ENCODE measurements around the gene LMO2.
A peak's percentile ranks its signal among the peaks of the same experiment; 100 is the strongest.

Gene LMO2

DNA sequence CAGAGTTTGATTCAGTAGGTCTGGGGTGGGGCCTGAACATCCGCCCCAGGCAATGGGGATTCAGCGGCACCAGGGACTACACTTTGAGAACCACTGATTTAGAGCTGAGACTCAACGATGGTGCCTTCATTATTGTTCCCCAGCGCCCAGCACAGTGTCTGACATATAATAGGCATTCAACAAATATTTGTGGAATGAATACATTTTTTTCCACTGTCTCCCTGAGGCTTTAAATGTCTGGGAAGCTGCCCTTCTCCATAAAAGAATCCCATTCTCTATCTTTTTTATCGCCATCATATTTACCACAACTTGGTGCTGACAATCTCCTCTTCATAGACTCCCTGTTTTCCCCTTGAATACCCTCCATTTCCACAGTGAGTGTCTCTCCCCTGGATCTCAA lies 23.6 kb upstream of the LMO2 start:
- DNase-seq (ENCODE audit: low read depth, low spot score), result no peak

DNA sequence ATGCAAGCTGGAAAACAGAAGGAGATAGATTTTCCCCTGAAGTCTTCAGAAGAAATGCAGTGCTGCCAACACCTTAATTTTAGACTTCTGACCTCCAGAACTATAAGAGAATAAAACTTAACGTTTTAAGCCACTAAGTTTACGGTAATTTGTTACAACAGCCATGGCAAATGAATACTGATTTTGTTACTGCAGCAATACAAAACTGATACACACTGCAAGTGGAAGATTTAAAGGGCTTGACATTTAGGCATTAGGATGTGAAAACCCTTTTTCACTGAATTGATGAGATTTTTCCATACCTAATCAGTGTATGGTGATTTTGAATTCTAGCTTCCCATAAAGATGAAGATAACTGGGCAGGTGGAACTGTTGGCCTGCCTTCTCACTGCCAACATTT lies 22.1 kb upstream of the LMO2 start:
- no peak for DNase-seq (ENCODE audit: low read depth, low spot score)

DNA sequence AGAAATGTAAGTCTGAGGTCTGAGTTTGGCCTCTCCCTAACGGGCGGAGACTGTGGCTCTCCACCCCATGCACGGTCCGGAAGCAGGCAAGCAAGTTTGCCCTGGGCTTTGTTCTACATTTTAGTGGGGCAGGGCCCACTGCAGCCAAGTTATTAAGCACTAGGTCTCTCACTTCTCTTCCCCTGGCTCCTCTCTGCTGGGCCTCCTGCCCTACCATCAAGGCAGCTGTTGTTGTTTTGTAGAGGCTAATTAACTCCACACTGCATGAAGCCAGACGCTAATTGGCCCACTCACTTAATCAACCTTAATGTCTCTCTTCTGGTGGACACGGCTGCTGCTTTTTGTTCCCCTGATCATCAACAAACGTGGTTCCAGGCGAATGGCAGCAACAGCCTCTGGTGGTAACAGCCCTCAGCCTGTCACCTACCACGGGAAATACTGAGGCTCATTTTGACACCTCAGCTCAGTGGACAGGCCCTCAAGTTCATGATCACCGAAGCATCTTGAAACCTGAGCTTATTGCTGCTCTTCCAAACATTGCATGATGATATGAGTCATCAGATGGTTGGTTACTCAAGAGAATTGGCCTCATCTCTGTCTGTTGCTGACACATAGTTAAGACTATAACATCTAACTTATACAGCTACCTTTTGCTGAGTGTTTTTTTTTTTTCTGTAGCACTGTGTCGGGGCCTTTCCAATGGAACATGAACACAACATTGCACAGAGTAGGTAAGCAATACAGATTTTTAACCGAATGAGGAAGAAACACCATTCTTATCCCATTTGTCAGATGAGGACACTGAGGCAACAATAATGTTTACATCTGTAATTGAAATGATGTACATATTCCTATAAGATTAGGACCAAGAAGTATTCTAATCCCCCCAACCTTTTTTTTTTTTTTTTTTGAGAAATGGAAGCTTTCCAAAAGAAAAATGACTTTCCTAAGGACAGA lies 20.8 kb upstream of the LMO2 start:
- peak; percentile 58 for DNase-seq (ENCODE audit: low read depth, low spot score)

DNA sequence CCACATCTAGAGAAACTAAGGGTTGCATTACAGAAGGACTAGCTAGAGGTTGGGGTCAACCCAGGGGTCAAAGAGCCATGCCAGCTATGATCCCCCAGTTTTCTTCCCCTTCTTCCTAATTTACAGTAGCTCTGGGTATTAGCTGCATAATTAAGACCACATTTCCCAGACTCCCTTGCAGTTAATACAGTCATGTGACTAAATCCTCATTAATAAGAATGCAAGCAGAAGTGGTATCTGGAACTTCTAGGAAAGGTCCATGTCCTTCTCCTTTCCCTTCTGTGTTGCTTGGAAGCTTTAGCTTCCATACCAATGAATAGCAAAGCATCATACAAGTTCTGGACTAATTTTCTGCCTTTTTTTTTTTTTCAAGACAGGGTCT lies 19.1 kb upstream of the LMO2 start:
- DNase-seq (ENCODE audit: low read depth, low spot score), result no peak

DNA sequence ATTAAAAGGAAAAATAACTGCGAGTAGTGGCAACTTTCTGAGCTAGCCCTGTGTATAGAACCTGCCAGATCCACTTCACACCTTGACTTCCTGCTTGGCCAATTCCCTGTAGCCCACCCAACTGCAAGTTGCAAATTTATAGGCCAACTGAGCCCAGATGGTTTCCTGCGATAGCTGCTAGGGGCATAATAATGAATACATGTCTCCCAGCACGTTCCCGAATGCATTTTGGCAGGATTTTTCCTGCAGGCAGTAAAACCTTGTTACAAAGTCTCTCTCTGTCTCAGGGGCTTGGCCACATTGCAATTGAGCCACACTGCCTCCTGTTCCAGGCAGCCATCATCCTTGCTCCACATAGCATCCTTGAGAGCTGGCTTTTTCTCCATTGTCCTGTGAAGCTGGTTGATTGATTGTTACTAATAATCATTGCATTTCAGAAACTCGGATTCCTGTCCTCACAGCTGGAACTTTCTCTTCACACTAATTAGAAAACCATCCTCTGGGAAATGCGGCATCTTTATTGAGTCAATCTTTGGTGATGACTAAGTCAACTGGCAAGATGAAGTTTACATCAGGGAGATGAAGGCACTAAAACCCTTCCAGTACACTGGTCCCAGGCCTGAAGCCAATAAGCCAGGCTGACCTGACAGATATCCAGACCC lies 18.6 kb upstream of the LMO2 start:
- no peak for DNase-seq (ENCODE audit: low read depth, low spot score)

DNA sequence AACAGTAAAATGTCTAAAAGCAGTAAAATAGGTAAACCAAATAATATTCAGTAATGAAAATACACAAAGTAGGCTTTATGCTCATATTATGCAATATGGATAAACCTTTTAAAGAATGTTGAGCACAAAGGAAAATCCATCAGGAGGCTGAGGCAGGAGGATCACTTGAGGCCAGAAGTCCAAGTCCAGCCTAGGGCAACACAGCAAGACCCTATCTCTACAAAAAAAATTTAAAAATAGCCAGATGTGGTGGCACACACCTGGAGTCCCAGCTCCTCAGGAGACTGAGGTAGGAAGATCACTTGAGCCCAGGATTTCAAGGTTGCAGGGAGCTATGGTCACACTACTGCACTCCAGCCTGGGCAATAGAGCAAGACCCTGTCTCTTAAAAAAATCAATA lies 17.7 kb upstream of the LMO2 start:
- DNase-seq (ENCODE audit: low read depth, low spot score), result no peak

DNA sequence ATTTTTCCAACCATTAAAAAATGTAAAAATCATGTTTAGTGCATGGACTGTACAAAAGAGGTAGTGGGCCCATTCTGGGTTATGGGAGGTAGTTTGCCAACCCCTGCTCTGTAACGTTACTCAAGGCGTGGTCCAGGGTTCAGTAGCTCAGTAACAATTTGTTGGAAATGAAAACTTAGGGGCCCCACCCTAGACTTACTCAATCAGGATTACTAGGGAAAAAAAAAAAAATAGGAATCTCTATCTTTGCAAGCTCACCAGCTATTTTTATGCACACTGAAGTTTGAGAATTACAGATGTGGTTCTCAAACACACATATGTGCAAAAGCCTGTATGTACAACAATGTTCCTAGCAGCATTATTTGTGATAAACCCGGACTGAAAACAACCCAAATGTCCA lies 17.3 kb upstream of the LMO2 start:
- no peak for DNase-seq (ENCODE audit: low read depth, low spot score)

DNA sequence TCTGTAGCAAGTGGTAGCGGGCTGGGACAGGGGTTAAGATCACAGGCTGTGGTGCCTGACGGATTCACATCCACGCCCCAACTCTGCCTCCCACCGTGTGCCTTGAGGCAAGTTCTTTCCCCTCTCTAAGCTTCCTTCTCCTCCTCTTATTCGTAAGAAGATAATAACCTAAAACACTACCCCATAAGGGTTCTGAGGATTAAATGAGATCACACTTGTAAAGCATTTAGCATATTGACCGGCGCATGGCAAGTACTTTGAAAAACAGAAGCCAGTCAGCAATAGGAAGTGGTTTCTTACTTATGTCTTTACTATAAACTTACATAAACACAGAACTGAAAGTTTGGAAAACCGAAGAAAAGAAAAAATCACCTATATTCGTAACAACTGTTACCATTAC lies 15.5 kb upstream of the LMO2 start:
- DNase-seq (ENCODE audit: low read depth, low spot score), result peak; percentile 23

DNA sequence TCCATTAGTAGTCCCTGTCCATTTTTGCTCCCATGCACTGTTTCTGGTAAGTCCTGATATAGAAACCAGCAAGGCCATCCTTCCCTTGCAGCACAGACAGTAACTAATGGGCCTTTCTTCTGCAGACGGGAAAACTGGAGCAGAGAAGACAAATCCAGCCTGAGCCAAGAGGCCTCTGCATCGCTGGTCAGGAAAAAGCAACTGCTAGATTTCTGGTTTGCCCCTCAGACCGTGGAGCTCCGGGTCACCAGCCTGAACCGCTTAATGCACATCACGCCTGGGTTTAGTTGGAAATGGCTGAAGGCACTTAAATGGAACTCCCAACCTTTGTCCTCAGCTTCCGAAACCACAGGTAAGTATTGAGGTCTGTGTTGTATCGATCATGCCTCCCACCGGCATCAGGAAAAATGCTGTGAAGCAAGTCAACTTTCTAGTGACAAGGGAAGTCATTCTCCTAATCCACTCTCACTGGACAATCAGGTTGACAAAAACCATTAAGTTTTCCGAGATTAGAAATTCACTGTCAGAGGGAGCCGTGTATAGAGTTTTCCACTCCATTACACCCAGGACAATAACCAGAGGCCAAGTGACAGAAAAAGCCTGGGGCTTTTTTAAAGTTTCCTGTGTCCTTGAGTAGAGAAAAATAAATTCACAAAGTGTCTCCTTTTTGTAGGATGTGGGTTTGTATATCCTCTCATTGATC lies 14.8 kb upstream of the LMO2 start:
- DNase-seq (ENCODE audit: low read depth, low spot score), result no peak

DNA sequence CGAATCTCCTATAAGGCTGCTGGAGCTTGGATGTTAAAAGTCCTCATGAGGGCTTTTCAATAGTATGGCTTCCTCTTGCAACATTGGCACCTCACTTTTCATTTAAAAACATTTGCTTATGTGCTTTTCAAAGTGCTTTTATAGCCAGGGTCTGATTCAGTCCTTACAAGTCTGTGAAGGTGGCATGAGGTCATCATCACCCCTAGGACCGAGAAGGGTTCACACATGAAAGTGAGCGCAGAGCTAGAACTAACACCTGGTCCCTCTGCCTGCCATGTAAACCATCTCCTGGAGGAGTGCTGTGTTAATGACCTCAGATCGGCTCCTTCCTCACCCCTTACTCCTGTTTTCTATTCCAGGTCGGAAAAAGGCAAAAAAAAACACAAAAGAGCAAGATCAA lies 12.2 kb upstream of the LMO2 start:
- DNase-seq (ENCODE audit: low read depth, low spot score), result no peak

DNA sequence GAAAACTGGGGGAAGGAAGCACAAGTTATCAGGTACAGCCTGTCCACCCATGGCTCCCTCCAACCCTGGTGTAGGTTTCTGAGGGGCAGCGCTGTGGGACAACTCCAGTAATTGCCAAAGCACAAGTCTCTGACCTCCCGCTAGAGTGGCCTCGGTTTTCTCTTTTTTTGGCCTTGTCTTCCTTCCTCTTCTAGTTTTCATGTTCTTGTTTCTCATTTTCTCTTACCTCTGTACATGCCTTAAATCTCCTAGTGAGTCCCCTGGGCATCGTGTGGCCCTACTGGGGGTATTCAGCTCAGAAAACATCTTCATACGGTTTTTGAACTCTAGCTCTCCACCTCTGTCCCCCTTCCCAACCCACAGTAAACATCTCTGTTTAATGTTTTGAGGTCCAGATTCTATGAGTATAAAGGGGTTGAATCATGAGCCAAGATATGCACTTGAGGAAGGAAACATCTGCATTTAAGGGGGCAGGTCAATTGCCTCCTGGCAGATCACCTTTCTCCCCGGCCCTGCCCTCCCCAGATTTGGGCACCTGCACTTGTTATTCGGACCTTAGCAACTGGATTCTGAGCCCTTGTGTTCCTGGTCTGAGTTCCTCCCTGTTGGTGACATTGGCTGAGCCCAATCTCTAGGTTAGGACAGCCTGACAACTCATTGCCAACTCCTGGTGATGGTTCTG lies 8.4 kb upstream of the LMO2 start:
- DNase-seq (ENCODE audit: low read depth, low spot score), result no peak

DNA sequence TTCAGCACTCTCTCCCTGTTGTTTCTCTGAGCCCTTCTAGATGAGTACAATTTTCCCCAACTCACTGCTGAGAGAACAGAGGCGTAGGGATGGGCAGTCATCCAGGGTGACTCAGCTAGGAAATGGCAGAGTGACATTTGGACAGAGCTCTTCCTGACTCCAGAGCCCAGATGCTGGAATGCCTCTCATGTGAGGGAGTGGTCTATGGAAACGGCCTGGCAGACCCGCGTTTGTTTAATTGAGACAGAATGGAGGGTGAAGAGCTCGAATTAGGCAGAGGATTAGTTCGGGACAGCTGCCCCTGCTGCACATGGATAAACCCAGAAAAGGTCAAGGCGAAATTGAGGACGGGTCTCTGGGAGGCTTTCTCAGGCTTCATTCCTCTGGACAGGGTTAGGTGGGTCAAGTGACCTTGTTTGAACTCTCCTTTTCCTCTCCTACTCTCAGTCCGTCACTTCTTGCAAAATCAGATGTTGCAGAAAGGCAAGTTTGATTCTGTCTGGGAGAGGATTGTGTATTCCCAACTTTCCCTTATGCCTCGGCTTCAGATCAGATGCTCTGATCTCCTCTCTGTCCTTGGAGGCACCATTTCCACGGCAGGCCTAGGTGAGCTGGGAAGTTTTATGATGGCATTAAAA lies 7.6 kb upstream of the LMO2 start:
- DNase-seq (ENCODE audit: low read depth, low spot score), result peak; percentile 58

DNA sequence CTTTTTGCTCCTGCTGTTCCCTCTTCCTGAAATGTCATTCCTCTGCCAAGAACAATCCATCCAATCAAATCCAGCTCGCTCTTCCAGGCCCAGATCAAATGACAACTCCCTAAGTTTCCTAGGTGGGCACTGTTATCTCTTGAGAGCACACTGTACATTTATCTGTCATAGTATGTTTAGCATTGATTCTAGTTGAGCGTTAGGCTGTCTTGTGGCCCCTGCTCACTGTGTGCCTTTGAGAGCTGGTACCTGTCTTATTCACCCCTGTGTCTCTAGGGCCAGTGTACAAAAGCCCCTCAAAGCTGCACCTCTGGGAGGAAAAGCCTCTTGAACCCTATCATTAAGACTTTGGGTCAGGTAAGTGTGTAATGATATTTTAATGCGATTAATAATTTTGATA lies 7.1 kb upstream of the LMO2 start:
- no peak for DNase-seq (ENCODE audit: low read depth, low spot score)

DNA sequence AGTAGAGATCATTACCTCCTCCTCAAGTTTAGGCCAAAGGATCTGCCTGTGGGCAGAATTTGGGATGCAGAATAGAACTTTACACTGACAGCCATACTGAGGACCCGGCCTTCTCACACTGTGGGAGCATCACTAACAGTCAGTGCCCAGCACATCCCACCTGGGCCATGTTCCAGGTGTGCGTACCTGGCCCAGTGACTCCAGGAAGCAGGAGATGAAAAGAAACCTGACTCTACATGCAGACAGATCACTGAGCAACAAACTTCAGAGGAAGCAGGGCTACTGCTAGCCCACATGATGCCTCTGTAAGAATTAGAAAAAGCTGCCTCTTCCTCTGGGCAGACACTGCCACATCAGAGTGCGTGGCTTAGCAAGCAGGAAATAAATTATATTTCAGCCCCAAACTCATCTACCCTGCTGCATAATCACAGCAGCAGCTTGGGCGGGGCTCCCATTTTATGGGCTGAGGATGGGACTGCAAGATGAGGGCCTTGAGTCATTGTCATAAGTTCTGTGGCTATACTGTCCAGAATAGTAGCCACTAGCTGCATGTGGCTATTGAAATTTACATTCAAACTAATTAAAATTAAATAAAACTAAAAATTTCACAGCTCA lies 6.0 kb upstream of the LMO2 start:
- no peak for DNase-seq (ENCODE audit: low read depth, low spot score)

DNA sequence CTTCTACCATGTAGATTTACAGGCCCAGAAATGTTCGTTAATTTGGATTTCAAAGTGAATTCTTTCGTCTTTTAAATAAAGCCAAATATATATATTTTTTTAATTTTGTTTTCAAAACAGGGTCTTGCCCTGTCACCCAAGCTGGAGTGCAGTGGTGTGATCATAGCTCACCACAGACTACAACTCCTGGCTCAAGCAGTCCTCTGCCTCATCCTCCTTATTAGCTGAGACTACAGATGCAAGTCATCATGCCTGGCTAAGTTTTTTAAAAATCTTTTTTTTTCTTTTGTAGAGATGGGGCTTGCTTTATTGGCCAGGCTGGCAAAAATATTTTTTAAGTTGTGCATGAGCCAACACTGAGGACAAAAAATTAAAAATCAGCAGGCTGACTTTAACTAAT lies 5.0 kb upstream of the LMO2 start:
- DNase-seq (ENCODE audit: low read depth, low spot score), result no peak

DNA sequence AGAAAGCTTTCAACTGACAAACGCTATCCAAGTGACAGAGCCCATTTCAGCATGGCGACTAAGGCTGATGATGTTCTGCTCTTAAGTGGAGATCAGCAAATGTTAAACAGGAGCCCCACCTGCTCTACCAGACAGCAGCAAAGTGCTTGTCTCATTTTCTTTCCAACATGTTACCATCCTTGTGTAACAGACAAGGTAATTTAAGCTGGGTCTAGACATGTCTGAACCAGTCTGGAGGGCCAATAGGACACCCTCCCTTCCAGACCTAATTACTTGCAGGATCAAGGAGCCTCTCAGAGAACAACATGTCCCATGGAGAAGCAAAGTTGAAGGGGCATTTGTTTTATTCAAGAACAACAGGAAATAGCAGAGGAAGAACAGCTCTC lies 3.9 kb upstream of the LMO2 start:
- DNase-seq (ENCODE audit: low read depth, low spot score), result peak; percentile 8

DNA sequence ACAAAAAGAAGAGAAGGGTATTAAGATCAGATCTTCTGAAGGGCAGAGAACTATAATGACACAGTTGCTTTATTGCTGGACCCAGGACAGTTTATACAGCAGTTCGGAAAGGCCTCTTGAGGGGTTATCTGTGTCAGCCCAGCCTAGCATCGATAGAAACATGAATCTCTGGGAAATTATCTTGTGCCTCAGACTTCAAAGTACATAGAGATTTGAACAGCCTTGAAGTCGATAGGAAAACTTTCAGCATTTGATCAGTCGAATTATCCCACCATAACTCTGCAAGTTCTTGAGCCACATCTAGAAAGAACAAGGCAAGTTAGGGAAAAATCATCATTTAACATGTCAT lies 2.5 kb upstream of the LMO2 start:
- no peak for DNase-seq (ENCODE audit: low read depth, low spot score)

DNA sequence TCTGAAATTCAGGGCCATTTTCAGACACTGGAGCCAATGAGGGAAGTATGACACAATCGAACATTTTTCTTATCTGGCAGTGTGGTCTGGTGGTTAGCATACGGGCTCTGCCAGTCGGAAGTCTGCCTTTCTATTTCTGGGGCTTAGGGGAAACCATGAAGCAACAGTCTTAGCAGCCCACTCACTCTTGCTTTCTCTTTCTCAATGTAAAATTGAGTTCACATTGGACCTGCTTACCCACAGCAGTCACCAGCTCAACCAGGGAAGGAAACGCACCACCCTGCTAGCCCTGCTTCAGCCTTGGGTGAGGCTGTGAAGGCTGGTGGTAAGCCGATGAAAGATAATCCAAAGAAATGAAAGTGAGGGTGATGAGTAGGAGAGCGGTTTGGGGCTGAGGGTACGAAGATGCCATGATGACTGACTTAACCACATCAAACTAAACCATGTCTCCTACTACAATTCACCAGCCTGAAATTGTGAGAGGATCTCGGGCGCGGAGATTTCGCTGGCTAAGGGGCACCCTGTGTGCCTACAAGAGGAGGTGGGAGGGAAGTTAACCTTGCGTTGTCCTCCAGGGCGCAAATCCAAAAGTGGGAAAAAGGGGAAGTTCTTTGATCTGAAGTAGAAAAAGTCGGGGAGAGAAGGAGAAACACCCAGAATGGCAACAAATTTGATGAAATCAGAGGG lies 2.0 kb upstream of the LMO2 start:
- no peak for DNase-seq (ENCODE audit: low read depth, low spot score)

DNA sequence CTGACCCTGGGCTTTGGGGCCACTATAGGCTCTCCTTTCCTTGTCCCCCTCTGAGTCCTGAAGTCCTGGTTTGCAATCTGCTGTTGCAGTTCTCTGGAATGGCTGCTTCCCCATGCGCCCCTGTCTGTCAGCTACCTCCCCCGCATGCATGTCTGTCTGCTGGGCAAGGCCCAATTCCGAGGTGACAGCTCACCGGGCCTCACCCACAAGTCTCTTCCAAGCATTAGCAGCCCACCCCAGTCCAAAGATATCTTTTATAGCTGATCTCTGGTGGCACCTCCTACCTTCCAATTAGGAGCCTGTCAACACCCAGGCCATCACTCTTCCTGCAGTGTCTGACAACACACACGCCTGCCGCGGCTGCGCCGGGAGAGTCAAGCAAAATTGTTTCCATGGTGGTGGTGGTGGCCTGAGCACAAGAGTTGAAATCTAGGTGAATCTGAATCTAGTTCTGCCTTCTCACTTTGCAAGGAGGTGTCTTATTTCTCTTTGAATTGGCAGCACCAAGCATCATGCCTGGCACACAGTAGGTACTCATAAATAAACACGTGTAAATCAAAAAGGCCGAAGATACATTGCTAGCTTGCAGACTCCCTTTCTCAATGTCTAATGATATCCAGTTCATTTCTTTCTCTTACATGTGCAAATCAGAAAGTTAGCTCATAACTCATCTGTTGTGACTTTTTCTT lies 1.2 kb upstream of the LMO2 start:
- no peak for DNase-seq (ENCODE audit: low read depth, low spot score)

DNA sequence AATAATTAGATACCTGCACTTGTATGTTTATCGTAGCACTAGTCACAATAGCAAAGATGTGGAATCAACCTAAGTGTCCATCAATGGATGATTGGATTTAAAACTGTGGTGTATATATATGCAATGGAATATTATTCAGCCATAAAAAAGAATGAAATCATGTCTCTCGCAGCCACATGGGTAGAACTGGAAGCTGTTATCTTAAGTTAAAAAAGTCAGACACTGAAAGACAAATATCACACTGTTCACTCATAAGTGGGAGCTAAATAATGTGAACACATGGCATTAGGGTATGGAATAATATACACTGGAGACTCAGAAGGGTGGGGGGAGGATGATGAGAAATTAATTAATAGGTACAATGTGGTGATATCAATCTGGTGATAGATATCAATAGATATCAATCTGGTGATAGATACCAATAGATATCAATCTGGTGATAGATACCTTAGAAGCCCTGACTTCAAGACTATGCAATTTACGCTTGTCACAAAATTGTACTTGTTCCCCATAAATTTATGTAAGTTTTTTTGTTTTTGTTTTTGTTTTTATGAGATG lies 2.0 kb downstream of the LMO2 start:
- no peak for DNase-seq (ENCODE audit: low read depth, low spot score)
